A172 (cell line): ENCODE data around the gene XRCC3. TPM values are rescaled to one million over a fixed set of nuclear protein-coding genes. Genes with fewer than 3 reads are reported as not detected.

Experiments used
- DNase-seq: peaks from one replicate; pipeline ENCODE4 v3.0.0-alpha.2; 2015; ENCODE audit warnings: low spot score
- total RNA-seq: library from RNA; depleted of rRNA; stranded (reverse); fragments of >200 nt; shearing (Covaris generic); gene quantifications from 2 replicates; pipeline ENCODE4 v1.2.3, GENCODE V29; 2014

The XRCC3 gene
- total RNA-seq, 1 experiment from 2014 or later = 24.5 TPM

DNA sequence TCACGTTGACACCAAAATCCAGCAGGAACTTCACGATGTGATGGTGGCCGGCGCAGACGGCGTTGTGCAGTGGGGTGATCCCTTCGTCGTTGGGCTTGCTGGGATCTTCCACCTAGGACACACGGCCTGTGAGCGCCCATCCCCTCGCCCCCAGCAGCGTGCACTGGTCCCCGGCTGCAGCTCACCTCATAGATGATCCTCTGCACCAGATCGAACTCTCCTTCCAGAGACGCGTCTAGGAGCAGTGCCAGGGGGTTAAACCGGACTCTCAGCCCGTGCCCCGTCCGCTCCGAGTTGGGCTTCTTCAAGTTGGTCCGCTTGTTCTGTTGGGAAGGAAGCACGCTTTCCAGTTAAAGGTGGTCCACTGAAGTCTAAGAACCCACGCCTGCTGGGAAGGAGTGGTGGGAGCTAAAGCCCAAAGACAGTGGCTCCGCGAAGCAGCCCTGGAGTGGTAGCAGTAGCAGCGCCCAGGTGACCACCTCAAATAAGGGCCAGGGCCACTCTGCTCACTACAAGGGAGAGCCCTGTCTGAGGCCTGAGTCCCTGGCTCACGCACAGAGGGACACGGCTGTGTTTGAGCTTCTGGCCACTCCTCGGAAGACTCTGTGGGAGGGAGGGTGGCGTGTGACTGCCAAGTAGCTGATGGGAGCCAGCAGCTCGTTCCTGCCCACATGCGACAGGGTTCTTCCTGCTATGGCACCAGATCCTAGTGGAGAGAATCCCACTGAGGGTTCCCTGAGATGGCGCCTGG, 23.6 kb upstream of the XRCC3 start:
- no peak for DNase-seq

DNA sequence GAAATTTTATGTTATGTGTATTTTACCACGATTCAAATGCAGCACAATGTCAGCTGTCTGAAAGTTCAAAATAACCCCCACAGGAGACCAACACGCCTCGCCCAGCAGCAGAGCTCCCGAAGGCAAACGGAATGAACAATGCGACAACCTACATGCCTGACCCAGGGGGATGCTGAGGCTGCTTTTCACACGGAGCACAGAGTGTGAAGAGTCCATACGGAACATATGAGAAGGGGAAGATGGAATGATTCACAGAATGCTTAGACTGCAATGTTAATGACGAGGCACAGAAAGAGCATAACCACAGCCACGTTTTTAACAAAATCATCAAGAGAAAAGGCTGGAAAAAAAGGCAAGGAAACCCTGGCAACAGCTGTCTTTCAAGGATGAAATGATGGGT, 22.9 kb upstream of the XRCC3 start:
- no peak for DNase-seq

DNA sequence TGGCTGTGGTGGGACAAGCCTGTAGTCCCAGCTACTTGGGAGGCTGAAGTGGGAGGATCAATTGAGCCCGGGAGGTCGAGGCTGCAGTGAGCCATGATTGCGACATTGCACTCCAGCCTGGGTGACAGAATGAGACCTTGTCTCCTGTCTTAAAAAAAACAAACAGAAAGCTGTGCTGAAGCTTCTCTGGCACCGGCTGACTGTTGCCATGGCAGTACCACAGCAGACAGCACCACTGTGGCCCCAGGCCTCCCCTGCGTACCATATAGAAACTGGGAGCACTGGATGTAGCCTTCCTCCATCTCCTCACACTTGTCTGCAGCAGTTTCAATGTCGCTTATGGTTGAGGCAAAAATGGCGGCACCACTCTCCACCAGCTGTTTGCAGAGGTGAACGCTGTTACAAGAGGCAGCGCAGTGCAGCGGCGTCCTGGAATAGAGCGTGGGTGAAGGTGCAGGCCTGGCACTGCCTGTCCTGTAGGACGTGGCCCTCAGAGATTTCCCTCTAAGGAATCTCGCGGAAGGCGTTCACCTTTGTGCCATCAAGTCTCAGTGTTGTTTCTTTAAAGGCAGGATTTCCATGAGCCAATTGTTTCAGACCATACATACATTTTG, 22.3 kb upstream of the XRCC3 start:
- DNase-seq = no peak

DNA sequence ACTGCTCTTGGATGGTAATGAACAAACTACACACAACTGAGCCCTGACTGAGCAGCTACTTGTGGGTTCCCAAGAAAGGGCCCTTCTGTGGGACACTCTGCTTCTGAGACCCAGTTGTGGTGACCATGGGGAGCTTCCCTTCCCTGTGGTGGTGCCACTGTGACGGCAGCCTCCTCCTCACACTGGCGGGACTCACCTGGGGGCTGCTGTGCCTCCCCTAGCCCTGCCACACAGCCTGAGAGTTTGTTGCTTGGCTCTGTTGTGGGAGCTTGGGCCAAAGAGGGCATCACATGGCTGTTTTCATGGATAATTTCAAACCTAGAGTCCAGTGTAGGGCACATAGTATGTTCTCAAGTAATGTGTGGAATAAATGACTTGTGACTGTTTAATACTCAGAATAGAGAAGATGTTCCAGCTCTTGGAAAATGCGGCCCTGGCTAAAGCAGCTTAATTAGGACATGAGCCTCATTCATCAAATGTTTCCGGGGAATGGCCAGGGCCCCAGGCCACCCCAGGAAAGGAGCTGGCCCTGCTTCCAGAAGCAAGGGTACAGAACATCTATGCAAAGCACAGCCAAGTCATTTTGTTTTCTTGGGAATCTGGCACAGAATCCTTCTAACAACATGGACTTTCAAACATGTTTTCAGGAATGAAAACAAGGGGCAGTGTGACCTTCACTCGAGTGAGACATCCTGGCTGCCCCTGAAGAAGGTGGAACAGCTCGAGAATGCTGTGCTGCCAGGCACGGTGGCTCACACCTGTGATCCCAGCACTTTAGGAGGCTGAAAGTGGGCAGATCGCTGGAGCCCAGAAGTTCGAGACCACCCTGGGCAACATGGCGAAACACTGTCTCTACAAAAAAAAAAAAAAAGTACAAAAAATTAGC, 21.5 kb upstream of the XRCC3 start:
- DNase-seq = no peak

DNA sequence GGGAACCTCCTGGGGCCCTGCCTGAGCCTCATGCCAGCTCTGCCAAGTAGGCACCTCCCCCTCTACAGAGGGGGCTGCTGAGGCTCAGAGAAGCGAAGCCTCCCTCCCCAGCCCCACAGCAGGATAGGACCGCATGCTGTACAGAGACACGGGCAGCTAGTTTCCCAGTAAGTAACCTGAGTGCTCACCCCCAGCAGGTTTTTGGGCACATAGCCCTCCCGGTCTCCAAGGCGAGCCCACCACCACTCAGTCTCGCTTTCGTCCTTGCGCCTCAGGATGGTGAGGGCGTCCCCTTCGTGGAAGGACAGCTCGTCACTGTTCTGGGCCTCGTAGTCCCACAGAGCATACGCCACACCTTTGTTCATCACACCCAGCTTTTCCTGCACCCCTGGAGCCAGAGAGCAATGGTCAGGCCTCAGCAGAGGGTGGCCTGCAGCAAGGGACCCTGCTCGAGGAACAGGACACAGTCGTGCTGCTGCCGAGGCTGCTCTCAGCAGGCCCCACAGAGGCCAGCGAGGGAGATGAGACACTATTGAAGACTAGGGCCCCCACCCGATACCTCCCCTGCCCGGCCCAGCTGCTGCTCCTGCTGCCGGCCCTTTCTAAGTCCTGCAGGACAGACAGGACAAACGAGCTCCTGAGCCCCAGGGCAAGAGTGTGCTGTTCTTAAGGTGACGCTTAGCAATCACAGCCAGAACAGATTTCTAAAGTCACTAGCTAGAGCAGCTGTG, 20.7 kb upstream of the XRCC3 start:
- no peak for DNase-seq

DNA sequence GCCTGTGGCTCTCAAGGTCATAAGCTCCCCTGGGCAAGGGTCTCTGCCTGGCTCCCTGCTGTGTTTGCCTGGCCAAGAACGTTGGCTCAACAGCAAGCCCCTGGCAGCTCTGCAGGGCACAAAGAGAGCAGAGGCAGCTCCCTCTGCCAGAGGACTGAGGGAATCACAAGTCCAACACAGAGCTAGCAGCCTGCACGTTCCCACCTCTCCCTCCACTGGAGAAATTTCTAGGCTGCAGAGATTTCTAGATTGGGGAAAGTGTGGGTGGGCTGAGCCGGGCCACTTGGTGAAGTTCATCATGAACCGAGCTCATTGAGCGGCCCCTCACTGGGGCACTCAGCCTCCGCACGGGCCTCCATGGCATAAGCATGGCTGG, 20.2 kb upstream of the XRCC3 start:
- DNase-seq = no peak

DNA sequence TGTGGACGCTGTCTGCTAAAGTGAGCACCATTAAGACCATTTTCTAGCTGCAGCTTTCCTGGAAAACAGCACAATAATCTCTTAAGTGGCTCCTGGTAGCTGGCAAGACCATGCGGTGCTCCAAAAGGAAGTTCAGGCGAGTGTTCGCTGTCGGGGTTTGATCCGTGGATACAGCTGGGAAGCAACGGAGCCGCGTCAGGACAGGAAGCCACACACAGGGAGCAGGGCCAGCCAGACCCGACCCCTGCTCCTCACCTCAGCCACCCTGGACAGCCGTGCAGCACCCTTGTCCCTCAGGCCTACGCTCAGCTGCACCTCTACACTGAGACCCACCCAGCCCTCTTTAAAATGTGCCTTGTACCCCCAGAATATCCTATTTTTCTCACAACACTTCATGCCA, 19.8 kb upstream of the XRCC3 start:
- no peak for DNase-seq

DNA sequence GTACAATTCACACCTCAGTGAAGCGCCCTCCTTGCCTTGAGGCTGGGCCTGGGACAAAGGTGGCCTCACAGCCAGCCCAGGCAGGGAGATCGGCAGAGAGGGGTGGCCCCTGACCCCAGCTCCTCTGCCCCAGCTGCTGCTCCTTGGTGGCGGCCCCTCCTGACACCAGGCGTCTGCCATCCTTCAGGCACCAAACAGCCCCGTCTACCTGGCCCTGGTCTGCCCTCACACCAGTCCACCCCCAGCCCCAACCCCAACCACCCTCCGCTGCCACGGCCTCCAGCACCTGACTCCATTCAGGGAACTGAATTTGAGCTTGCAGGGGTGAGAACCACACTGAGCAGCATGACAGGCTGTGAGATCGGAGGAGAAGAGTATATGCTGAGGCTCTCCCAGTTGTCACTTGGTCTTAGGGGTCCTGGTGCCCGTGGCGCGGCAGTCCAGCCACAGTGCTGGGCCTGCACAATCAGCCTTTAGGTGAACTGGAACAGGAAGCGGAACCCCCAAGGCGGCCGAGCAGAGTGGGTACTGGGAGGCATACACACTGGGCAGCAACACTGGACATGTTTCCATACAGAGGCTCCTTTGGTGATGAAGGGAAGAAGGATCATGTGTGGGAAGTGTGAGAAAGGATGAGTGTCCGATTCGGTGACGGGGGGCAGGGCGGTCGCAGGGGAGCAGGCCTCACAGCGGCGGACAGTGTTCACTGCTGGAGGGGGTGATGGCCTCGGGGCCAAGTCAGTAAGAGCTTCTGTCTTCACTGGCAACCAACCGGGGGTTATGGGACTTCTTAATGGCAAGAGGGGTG, 19.0 kb upstream of the XRCC3 start:
- no peak for DNase-seq

DNA sequence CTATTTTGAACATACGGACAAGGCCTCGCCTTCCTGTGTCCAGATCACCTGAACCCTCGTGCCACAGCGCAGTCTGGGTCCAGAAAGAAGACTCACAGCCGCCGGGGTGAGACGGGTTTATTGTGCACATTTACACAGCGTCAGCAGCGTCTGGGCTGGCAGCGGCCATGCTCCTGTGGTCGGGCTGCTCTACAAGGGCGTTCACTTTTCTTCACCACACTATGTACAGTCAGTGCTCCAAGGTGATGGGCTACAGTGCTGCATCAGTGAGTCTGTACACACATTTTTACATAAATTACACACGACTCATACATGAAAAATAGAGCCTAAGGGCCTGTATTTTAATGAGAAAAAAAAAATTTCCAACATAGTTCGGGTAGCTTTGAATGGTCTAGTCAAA, 18.4 kb upstream of the XRCC3 start:
- DNase-seq = no peak

DNA sequence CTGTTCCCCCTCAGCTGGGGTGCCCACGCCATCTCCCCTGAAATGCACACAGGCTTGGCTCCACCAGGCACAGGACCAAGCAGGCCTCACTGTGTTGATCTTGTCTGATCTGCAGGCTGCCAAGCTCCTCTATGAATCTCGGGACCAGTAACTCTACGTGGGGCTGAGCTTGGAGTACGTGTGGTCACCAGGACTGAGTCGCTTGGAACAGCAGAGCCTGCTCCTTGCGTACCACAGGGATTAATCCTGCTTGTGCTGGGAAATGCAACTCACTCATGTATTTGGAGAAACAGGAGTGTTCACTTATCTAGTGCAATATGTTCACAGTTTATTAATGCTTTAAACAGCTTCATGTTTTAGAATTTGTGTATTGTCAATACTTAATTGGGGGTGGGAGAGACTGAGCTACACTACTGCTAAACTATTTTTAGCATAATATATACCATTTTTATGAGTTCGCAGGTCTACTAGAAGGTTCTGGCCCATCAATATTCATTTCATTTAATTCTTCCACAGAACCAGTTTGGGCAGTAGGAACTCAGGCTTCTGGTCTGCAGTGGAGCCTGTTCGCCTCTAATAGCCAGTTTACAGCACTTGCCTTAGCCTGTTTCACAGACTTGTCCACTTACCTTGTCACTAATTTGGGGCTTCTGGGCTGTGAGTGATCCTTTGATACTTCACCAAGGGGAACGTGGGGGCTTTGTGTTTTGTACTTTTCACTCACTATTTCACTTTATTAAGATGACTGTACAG, 17.8 kb upstream of the XRCC3 start:
- no peak for DNase-seq

DNA sequence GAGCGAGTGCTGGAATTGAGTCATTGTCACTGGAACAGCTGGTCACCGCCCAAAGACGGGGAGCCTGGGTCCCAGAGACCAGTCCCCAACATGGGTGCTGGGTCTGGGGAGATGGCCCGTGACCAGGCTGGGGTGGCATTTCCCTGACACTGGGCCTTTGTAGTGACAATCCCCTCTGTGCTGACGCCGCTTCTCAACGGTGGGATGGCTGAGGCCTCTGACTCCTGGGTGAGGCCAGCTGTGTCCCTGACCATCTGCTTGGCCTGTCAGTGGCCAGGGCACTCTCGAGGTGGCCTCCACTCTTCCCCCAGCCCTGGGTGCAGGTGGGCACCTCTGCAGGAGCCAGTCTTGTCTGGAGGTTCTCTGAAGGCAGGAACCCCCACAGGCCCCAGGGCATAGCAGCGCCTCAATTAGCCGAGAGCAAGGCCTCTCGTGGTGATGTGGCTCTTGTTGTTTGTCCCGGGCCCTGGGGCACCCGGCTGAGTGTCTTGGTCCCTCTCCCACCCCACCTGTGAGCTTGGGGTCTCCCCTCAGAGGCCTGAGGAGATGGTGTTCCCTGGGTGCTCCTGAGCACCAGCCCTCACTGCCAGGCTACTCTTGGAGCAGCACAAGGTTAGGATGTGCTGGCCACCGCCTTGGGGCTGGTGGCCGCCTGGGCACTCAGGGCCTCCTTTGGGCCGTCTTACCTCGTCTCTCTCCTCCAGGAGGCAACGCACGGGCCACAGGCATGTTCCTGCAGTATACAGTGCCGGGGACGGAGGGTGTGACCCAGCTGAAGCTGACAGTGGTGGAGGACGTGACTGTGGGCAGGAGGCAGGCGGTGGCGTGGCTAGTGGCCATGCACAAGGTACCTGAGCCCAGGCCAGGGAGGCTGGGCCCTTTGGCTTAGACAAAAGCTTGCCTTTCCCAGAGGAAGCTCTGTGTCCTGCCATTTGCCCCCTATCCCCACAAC, 16.9 kb upstream of the XRCC3 start:
- DNase-seq = no peak

DNA sequence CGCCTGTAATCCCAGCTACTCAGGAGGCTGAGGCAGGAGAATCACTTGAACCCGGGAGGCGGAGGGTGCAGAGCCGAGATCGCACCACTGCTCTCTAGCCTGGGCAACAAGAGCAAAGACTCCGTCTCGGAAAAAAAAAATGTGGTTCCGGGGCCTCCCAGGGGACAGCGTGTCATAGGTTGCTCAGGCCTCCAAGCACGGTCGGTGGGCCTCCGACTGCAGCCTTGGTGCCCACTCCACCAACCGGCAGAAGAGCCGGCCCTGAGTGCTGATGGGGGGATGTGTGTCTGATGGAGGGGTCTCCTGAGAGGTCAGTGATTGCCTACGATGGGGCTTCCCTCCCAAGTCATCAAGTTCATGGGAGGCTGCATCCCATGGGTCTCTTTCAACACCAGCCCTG, 16.2 kb upstream of the XRCC3 start:
- DNase-seq = no peak

DNA sequence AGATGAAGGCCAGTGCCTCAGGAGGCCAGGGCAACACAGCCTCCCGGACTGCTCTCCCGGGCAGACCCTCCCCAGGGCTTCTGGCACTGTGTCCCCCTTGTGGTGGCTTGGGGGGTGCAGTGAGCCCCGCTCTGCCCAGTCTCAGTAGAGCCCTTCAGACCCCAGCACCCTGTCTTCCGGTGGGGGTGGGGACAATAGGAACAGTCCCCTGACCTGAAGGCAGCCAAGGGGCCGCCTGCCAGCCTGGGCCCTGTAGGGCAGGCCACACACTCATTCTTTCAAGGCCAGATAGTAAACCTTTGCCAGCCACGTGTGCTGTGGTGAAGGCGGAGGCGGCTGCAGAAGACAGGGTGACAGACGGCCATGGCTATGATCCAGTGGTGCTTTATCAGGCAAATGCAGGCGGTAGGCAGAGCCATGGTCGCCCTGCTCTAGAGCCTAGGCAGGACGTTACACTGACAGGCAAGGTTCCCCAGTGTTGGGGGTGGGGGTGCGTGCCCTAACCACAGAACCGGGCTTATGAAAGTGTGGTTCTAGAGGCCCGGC, 15.3 kb upstream of the XRCC3 start:
- DNase-seq = no peak

DNA sequence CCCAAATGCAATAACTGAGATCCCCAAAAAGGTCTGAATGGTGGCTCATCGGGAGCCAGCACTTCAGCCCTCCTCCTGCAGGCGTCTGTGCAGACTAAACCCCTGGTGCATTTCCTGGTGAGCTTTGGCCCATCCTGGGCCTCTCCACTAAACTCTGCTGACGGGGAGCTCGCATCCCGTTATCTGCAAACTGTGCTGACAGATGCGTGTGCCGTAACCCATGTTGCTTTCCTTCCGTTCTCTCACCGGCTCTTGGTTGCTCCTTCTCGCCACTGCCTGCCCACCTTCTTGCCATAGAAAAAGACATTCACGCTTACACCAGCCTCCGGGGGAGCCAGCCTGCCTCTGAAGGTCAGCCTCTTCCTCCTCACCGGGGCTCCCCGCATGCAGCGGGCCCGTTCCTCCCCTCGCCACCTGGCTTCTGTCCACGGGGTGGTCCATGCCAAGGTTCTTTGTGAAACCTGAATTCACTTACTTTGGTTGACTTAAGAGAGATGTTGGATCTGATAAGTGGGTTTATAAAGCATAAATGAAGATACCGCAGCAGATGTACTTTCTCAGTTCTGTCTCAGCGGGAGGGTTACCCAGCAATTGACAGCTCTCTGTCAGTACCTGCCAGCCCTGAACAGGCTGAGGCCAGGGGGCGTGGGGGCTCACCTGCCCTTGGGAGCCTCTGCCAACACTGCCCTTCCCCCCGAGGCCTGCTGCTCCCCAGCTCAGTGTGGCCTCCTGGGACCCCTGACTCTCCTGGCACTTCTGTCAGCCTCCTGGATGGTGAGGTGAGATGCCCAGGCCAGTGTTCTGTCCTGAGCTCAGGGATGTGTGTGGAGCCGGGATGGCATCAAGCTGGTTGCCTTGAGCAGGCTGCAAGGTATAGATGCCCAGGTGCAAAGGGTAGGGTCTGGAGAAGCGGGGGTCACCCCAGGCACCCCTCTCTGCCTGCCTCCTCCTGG, 14.5 kb upstream of the XRCC3 start:
- DNase-seq = no peak

DNA sequence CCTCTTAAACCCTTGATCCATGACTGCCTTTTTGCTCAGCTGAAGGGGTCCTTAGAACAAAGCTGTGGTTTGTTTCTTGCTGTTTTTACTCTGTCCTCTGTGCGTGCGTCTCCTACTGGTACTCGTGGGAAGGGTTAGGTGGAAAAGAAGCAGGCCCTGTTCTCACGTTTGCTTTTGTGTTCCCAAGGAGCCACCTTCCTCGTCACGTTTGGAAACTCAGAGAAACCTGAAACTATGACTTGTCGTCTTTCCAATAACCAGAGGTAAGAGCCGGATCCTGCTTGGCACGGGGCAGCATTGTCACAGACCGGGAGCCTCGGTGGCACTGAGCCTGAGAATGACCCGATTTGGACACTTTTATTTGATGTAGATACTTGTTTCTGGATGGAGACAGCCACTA, 13.5 kb upstream of the XRCC3 start:
- DNase-seq = no peak

DNA sequence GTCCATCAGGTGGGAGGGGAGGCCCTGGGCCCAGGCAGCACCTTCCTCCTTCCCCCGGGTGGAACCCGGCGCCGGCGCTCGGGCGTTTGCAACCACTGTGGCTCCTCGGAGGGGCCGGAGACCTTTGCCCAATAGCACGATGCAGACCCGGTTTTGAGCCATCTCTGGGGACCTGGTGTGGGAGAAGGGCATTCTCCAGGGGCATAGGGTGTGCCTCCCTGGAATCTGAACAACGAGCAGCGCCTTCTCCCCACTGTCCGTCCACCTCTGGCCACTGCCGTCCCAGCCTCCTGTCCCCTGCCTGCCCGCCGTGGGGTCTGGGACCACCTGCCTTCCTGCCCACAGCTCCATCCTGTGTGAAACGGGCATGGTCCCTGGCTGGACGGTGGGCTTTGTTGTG, 12.9 kb upstream of the XRCC3 start:
- DNase-seq = no peak

DNA sequence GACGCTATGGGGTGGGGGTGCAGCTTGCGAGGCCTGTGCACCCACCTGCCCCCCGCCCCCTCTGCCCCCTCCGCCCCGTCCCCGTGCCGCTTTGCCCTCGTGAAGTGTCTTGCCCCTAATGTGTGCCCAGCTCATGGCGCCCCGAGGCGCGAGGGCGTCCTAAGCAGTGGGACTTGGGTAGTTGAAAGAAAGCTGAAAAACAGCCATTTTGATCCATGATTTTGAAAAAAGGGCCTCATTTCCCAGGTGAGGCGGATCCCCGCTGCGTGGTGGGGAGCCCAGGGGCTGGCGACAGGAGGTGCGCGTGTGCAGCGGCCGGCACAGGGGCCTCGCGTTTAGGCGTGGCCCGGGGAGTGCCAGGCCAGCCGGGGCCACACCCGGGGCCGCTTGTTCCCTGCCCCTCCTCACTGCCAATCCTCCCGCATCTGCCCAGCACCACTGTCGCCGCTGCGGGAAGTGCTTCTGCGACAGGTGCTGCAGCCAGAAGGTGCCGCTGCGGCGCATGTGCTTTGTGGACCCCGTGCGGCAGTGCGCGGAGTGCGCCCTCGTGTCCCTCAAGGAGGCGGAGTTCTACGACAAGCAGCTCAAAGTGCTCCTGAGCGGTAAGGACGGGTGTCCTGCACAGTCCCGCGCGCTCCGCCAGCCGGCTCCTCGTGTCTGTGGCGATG, 12.2 kb upstream of the XRCC3 start:
- no peak for DNase-seq
